ENCODE results near the gene TMEM255B.

TMEM255B gene

DNA sequence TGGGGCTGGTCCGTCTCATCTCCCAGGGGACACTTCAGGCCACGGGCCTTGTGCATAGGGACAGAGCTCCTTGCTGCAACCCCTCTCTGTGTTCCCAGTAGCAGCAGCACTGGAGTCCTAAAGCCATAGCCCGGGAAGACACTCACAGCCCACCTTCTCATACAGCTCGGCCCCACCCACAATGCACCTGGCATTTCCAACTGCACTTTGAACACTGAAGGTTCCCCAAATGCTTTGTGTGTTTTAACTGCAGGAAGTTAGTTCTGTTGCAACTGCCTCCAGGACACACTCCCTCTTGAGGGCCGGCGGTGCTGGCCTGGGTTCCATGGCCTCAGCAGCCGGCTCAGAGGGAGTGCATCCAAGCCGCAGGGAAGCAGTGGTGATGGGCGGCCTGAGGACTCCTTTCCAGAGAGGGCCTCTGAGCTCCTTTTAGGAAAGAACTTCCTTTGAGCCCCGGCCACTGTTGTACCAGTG is 22.7 kb upstream of the TMEM255B start:
- Histone ChIP-seq H3K36me3 (ENCODE audit: control insufficient read depth, insufficient read depth, low read length, severe bottlenecking) (no peaks in the 10 kb centered on the region), H3K4me3 (ENCODE audit: low read length) (no peak overlapping the region), H3K27me3 (replicated peaks; ENCODE audit: control insufficient read depth, insufficient read depth, low read length) (peaks cover 35% of the 10 kb centered on the region), H3K9me3 (ENCODE audit: control insufficient read depth, low read length) (no peaks in the 10 kb centered on the region), H3K9ac (ENCODE audit: low read length) (no peak overlapping the region), H3K4me1 (ENCODE audit: control insufficient read depth, insufficient read depth, low read length) (no peaks in the 10 kb centered on the region)
- DNase-seq (ENCODE audit: low read depth): no peak

DNA sequence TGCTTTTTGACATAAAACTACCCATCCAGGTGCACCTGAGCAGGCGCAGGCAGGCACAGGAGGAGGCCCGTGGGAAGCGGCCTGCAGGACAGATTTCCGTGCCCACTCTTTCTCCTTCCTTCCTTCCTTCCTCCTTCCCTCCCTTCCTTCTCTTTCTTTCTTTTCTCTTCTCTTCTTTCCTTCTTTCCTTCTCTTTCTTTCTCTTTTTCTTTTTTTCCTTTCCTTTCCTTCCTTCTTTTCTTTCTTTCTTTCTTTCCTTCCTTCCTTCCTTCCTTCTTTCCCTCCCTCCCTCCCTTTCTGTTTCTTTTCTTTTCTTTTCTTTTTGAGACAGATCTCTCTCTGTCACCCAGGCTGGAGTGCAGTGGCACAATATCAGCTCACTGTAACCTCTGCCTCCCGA is 21.2 kb upstream of the TMEM255B start:
- no peaks in the 10 kb centered on the region for H3K36me3 ChIP-seq (ENCODE audit: control insufficient read depth, insufficient read depth, low read length, severe bottlenecking)
- H3K4me3 ChIP-seq (ENCODE audit: low read length): no peak overlapping the region
- H3K9ac ChIP-seq (ENCODE audit: low read length): no peak overlapping the region
- H3K9me3 ChIP-seq (ENCODE audit: control insufficient read depth, low read length): no peaks in the 10 kb centered on the region
- no peak for DNase-seq (ENCODE audit: low read depth)
- H3K4me1 ChIP-seq (ENCODE audit: control insufficient read depth, insufficient read depth, low read length): peaks cover 9% of the 10 kb centered on the region
- peaks cover 29% of the 10 kb centered on the region for H3K27me3 ChIP-seq (replicated peaks; ENCODE audit: control insufficient read depth, insufficient read depth, low read length)

DNA sequence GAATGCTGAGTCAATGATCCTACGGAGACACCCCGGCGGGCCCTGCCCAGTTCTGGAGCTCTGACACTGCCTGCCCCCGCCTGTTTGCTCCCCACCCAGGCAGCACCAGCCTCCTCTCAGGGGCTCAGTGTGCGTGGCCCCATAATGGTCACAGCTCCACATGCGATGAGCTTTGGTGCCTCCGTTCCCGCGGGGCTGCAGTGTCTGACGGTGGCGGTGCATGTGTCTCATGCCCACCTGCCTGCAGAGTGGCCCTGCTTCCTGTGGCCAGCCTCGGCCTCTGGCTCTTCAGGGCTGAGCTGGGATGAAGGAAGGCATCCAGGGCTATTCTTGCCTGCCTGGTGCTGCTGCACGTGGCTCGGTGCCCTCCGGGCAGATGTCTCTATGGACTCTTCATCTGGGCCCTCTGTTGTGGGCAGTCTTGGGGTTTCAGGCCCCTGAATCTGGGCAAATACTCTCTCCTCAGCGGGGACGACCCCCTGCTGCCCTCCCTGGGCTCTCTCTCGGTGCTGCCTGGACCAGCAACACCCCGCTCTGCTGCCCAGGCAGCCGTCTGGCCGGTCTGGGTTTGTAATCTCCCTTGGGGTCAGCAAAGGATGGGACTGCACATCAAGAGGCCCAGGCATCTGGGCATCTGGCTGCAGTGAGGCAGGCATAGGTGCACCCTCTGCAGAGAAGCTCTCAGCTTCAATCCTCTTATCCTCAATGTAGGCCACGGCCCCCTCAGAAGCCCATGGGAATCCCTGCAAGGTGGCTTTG is 19.3 kb upstream of the TMEM255B start:
- no peak for DNase-seq (ENCODE audit: low read depth)
- Histone ChIP-seq H3K9ac (ENCODE audit: low read length) (no peak overlapping the region), H3K36me3 (ENCODE audit: control insufficient read depth, insufficient read depth, low read length, severe bottlenecking) (no peaks in the 10 kb centered on the region), H3K4me3 (ENCODE audit: low read length) (no peak overlapping the region), H3K4me1 (ENCODE audit: control insufficient read depth, insufficient read depth, low read length) (peaks cover 9% of the 10 kb centered on the region), H3K27me3 (replicated peaks; ENCODE audit: control insufficient read depth, insufficient read depth, low read length) (peaks cover 31% of the 10 kb centered on the region), H3K9me3 (ENCODE audit: control insufficient read depth, low read length) (no peaks in the 10 kb centered on the region)

DNA sequence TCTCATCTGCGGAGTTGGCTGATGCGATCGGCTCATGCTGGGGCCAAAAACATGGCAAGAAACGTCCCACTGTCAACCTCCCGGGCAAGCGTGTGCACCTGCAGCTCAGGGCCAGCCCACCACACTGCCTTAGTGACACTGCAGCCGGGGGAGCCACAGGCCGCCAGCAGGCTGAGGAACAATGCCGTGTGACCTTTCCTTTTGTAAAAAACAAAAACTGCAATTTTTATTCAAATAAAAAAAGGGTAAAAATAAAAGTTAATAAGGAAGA is 18.8 kb upstream of the TMEM255B start:
- H3K4me1 ChIP-seq (ENCODE audit: control insufficient read depth, insufficient read depth, low read length): peaks cover 9% of the 10 kb centered on the region

DNA sequence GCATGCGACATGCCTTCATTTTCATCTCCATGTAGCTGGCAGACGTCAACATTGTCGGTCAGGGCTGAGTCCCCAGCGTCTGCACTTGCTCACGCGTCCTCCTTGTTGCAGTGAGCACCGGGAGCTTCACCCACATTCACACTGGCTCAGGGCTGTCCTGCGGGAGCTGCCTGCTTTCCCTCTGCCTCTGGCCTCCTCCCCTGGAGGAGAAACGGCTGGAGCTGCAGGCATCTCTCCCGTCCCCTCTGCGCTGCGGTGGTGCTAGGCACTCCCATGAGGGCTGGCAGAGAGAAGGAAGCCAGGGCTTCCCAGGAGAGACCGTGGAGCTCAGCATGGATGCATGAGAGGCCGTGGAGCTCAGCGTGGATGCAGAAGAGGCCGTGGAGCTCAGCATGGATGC is 18.4 kb upstream of the TMEM255B start:
- no peaks in the 10 kb centered on the region for H3K36me3 ChIP-seq (ENCODE audit: control insufficient read depth, insufficient read depth, low read length, severe bottlenecking)
- peaks cover 31% of the 10 kb centered on the region for H3K27me3 ChIP-seq (replicated peaks; ENCODE audit: control insufficient read depth, insufficient read depth, low read length)
- DNase-seq (ENCODE audit: low read depth): no peak
- H3K4me3 ChIP-seq (ENCODE audit: low read length): no peak overlapping the region
- H3K9ac ChIP-seq (ENCODE audit: low read length): no peak overlapping the region
- H3K9me3 ChIP-seq (ENCODE audit: control insufficient read depth, low read length): no peaks in the 10 kb centered on the region
- H3K4me1 ChIP-seq (ENCODE audit: control insufficient read depth, insufficient read depth, low read length): peaks cover 9% of the 10 kb centered on the region

More for the DNA sequence above, 18.8 kb upstream of the TMEM255B start:
- H3K9me3 ChIP-seq (ENCODE audit: control insufficient read depth, low read length): no peaks in the 10 kb centered on the region
- H3K9ac ChIP-seq (ENCODE audit: low read length): no peak overlapping the region
- H3K4me3 ChIP-seq (ENCODE audit: low read length): no peak overlapping the region
- no peak for DNase-seq (ENCODE audit: low read depth)
- H3K36me3 ChIP-seq (ENCODE audit: control insufficient read depth, insufficient read depth, low read length, severe bottlenecking): no peaks in the 10 kb centered on the region
- peaks cover 33% of the 10 kb centered on the region for H3K27me3 ChIP-seq (replicated peaks; ENCODE audit: control insufficient read depth, insufficient read depth, low read length)

DNA sequence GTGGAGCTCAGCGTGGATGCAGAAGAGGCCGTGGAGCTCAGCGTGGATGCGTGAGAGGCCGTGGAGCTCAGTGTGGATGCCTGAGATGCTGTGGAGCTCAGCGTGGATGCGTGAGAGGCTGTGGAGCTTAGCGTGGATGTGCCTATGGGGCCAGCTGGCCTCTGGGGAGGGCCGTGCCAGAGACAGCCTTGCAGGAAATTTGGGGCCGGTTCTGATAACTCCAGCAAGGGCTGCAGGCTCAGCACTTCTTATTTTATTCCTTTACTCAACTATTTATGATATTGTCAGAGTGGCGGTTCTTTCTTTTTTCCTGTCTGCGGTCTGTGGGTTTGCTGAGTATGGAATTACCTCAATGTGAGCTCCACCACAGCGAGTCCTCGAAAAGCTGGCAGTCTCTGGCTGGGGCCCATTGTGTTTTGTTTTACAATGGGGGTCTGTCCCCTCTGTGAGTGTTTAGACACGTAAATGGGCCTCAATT is 17.8 kb upstream of the TMEM255B start:
- Histone ChIP-seq H3K27me3 (replicated peaks; ENCODE audit: control insufficient read depth, insufficient read depth, low read length) (peaks cover 32% of the 10 kb centered on the region), H3K4me1 (ENCODE audit: control insufficient read depth, insufficient read depth, low read length) (peaks cover 9% of the 10 kb centered on the region), H3K36me3 (ENCODE audit: control insufficient read depth, insufficient read depth, low read length, severe bottlenecking) (no peaks in the 10 kb centered on the region), H3K9ac (ENCODE audit: low read length) (no peak overlapping the region), H3K4me3 (ENCODE audit: low read length) (no peak overlapping the region), H3K9me3 (ENCODE audit: control insufficient read depth, low read length) (no peaks in the 10 kb centered on the region)
- no peak for DNase-seq (ENCODE audit: low read depth)

DNA sequence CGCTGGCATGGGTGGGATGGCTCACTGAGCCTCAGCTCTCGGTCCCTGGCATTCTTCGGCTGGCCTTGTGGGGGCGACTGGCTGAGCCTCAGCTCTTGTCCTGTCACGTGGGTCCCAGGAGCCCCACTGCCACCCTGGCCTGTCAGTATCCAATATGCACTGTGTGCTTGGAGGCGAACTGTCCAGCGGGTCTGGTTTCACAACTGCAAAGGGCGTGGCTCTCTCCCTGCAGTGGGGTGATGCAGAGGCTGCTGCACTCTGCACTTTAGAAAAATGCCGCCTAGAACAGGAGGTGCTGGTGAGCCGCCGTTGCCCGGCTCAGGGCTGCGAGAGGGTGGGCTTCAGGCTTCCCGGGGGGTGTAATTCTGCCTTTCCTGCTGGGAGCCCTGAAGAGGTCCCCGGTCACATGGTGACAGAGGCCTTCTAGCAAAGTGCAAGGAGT is 17.0 kb upstream of the TMEM255B start:
- H3K36me3 ChIP-seq (ENCODE audit: control insufficient read depth, insufficient read depth, low read length, severe bottlenecking): no peaks in the 10 kb centered on the region
- H3K9me3 ChIP-seq (ENCODE audit: control insufficient read depth, low read length): no peaks in the 10 kb centered on the region
- H3K4me3 ChIP-seq (ENCODE audit: low read length): no peak overlapping the region
- H3K4me1 ChIP-seq (ENCODE audit: control insufficient read depth, insufficient read depth, low read length): peaks cover 9% of the 10 kb centered on the region
- peak; percentile 78 for DNase-seq (ENCODE audit: low read depth)
- peak overlapping the region; percentile 31 for H3K9ac ChIP-seq (ENCODE audit: low read length)
- H3K27me3 ChIP-seq (replicated peaks; ENCODE audit: control insufficient read depth, insufficient read depth, low read length): peaks cover 25% of the 10 kb centered on the region

DNA sequence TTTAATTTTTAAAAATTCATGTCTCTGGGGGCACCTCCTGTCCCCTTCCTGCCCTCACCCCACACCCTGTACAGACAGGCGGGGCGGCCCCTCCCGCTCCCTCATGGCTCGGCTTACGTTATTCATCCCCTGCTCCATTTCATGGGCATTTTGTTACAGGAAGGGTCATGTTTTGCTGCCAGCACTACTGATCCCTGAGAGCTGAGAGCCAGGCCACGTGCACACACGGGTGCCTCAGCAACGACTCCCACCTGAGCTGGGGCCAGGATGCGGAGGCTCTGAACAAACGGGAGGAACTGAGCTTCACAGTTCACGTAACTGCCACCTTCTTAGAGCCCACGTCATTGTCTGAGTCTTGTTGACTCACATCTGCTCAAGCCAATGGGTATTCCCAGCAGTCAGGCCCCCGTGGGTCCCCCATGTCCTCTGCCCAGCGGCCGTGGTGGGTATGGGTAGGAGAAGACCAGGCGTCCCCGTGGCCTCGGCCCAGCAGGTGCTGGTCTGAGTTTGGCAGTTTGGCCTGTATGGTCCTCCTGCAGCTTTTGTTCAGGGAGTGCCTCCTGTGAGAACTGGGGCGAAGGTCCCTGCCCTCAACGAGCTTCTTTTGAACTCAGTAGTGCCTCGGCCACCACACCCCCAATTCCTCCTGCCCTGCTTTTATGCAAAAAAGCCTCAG is 16.4 kb upstream of the TMEM255B start:
- H3K9ac ChIP-seq (ENCODE audit: low read length): peak overlapping the region; percentile 31
- no peak for DNase-seq (ENCODE audit: low read depth)
- H3K4me3 ChIP-seq (ENCODE audit: low read length): no peak overlapping the region
- H3K9me3 ChIP-seq (ENCODE audit: control insufficient read depth, low read length): no peaks in the 10 kb centered on the region
- peaks cover 21% of the 10 kb centered on the region for H3K27me3 ChIP-seq (replicated peaks; ENCODE audit: control insufficient read depth, insufficient read depth, low read length)
- H3K4me1 ChIP-seq (ENCODE audit: control insufficient read depth, insufficient read depth, low read length): peaks cover 9% of the 10 kb centered on the region
- H3K36me3 ChIP-seq (ENCODE audit: control insufficient read depth, insufficient read depth, low read length, severe bottlenecking): no peaks in the 10 kb centered on the region

DNA sequence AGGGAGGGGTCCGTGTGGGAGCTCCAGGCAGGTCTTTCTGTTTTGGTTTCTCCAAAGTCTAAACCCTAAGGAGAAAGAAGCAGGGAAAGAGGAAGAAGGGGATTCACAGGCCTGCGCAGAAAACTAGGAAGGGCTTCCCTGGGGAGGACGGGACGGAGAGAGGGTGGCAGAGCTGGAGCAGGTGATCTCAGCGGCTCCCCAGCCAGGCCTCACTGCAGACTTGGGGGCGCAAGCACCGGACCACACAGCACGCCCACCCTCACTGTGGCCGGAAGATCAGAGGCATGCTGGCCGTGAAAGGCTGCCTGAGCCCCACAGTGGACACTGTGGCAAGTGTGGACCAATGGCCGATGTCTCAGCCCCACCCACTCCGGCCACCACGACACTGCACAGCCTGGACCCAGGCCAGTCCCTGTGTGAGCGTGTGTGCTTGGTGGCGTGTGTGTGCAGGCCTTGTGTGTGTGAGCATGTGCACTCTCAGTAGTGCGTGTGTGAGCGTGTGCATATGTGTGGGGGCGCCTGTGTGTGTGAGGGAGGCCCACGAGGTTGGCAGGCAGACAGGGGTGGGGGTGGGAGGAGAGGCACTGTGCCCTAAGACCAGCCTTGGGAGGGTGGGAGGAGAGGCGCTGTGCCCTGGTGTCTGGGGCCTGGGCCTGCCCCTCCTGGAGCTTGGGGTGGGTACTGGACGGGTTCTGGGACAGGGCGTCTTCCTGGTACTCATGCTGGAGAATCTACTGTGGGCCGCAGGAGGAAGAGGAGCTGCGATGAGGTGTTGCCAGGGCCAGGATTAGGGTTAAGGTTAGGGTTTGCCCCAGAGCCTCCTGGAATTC is 15.4 kb upstream of the TMEM255B start:
- no peaks in the 10 kb centered on the region for H3K9me3 ChIP-seq (ENCODE audit: control insufficient read depth, low read length)
- H3K4me3 ChIP-seq (ENCODE audit: low read length): no peak overlapping the region
- H3K27me3 ChIP-seq (replicated peaks; ENCODE audit: control insufficient read depth, insufficient read depth, low read length): peaks cover 20% of the 10 kb centered on the region
- no peaks in the 10 kb centered on the region for H3K36me3 ChIP-seq (ENCODE audit: control insufficient read depth, insufficient read depth, low read length, severe bottlenecking)
- no peak for DNase-seq (ENCODE audit: low read depth)
- H3K9ac ChIP-seq (ENCODE audit: low read length): no peak overlapping the region
- H3K4me1 ChIP-seq (ENCODE audit: control insufficient read depth, insufficient read depth, low read length): peaks cover 9% of the 10 kb centered on the region

DNA sequence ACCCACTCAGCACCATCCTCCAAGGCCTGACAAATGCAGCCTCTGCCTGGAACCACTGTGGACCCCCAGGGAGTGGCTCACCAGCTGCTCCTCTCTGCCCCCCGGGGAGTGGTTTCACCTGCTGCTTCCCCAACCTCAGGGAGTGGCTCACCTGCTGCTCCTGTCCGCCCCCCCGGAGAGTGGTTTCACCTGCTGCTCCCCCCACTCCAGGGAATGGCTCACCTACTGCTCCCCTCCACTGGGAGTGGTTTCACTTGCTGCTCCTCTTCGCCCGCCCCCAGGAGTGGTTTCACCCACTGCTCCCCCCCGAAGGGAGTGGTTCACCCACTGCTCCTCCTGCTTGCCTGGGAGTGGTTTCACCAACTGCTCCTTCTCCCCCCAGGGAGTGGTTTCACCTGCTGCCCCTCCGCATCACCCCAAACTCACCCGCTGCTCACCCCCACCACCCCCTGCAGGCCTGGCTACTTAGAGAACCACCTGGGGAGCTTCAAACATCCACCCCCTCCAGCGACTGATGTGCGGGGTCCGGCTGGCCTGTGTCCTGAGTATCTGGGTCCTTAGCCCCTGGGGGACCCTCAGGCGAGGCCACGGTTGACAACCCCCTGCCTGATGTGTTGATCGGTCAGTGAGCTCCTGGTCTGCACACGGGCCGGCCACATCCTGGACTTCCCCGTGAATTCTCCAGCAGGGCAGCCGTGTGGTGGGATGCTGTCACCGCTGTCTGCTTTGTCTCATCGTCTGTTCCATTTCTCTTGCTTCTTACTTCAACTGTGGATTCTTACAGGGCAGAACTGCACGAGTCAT is 14.6 kb upstream of the TMEM255B start:
- H3K36me3 ChIP-seq (ENCODE audit: control insufficient read depth, insufficient read depth, low read length, severe bottlenecking): no peaks in the 10 kb centered on the region
- H3K4me1 ChIP-seq (ENCODE audit: control insufficient read depth, insufficient read depth, low read length): peaks cover 9% of the 10 kb centered on the region
- H3K9ac ChIP-seq (ENCODE audit: low read length): no peak overlapping the region
- no peak for DNase-seq (ENCODE audit: low read depth)
- H3K9me3 ChIP-seq (ENCODE audit: control insufficient read depth, low read length): no peaks in the 10 kb centered on the region
- H3K4me3 ChIP-seq (ENCODE audit: low read length): no peak overlapping the region
- H3K27me3 ChIP-seq (replicated peaks; ENCODE audit: control insufficient read depth, insufficient read depth, low read length): peaks cover 22% of the 10 kb centered on the region
